NB4 (cell line): ENCODE results near the gene TADA3.

Experiments used
- DNase-seq: peaks from one replicate; pipeline ENCODE4 v3.0.0; 2010; ENCODE audit warnings: low read depth
- H3K4me3 ChIP-seq: one replicate; pipeline ENCODE4 v1.5.1; 2011; ENCODE audit warnings: mild to moderate bottlenecking, low read depth, low read length, moderate library complexity
- MYC ChIP-seq: IDR thresholded peaks from 2 replicates; pipeline ENCODE4 v1.6.1; 2011; ENCODE audit warnings: low read depth, low read length
- POLR2A ChIP-seq: IDR thresholded peaks from 2 replicates; pipeline ENCODE4 v1.6.1; 2011; ENCODE audit warnings: mild to moderate bottlenecking; ENCODE audit not compliant: insufficient read length; ENCODE audit errors: extremely low read depth
- TF ChIP-seq, protein P1 (sequence below): IDR thresholded peaks from 2 replicates; pipeline ENCODE4 v1.6.1; 2011; ENCODE audit warnings: low read depth, low read length
- TF ChIP-seq, protein P2 (sequence below): IDR thresholded peaks from one replicate; pipeline ENCODE4 v1.5.1; 2012; ENCODE audit warnings: low read depth, low read length

TADA3 gene

DNA sequence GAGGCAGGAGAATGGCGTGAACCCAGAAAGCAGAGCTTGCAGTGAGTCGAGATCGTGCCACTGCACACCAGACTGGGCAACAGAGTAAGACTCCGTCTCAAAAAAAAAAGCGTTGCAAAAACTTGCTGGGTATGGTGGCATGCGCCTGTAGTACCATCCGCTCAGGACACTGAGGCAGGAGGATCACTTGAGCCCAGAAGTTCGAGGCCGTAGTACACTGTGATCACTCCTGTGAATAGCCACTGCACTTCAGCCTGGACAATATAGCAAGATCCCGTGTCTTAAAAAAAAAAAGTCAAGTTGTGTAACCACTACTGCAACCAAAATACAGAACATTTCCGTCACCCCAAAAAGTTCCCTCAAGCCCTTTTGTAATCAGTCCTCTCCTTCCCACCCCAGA, 2.1 kb upstream of the TADA3 start:
- no peak overlapping the region for H3K4me3 ChIP-seq
- DNase-seq: no peak
- TF ChIP-seq, protein P1, sequence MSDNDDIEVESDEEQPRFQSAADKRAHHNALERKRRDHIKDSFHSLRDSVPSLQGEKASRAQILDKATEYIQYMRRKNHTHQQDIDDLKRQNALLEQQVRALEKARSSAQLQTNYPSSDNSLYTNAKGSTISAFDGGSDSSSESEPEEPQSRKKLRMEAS: no peak
- no peak for TF ChIP-seq POLR2A
- TF ChIP-seq, protein P2, sequence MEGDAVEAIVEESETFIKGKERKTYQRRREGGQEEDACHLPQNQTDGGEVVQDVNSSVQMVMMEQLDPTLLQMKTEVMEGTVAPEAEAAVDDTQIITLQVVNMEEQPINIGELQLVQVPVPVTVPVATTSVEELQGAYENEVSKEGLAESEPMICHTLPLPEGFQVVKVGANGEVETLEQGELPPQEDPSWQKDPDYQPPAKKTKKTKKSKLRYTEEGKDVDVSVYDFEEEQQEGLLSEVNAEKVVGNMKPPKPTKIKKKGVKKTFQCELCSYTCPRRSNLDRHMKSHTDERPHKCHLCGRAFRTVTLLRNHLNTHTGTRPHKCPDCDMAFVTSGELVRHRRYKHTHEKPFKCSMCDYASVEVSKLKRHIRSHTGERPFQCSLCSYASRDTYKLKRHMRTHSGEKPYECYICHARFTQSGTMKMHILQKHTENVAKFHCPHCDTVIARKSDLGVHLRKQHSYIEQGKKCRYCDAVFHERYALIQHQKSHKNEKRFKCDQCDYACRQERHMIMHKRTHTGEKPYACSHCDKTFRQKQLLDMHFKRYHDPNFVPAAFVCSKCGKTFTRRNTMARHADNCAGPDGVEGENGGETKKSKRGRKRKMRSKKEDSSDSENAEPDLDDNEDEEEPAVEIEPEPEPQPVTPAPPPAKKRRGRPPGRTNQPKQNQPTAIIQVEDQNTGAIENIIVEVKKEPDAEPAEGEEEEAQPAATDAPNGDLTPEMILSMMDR: no peak
- no peak for TF ChIP-seq MYC

DNA sequence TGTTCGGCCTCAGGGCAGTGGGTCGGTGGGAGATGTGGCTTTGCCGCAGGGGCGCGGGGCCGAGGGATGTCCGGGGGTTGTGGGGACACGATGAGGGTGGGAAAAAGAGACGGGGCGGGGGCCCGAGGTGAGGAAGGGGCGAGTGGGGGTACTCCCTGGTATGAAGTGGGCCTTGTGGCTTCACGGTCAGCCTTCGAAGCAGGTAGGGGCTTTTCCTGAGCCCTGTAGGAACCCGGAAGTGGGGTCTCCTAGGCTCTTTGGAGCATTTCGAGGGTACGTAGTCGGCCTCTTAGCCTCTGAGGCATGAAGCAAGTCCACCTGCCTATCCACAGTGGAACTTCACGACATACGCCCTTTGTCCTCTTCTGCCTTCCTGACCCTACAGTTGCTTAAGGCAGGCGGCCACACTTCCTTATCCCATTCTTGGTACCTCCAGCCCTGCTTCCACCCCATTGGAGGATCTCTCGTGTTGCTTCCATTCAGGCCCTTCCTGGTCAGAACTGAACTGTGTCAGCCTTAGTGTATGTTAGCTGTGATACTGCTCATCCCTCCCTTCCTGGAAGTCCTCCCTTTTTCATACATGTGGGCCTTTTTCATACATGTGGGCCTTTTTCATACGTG, 998 bp upstream of the TADA3 start:
- peak; percentile 61 for DNase-seq
- H3K4me3 ChIP-seq: peak overlapping the region; percentile 92
- TF ChIP-seq MYC (no peak), POLR2A (no peak)
- TF ChIP-seq, protein P1: no peak
- TF ChIP-seq, protein P2: no peak

DNA sequence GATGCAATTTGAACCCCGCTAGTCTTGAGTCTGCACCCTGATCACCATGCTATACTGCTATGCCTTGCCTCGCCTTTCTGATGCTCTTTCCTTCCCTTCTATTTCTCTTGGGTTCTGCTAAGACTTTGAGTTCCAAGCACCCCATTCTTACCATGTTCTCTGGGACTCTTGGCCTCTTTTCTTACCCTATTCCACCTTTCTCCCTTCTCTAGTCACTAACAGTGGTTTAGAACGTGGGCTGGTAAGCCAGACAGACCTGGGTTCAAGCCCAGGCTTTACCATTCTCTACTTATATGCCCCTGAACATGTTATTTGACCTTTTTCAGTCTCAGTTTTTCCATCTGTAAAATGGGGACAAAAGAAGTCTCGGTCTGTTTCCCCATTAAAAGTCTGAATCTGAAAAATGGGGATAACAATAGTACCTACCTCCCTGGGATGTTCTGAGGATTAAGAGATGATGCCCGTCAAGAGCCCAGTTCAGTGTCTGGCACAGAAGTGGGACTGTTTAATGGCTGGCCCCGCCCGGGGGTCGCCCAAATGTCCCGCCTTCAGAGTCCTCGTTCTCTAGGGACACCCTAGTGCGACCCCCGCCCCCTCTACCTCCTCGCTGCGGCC, 376 bp downstream of the TADA3 start:
- peak overlapping the region; percentile 92 for H3K4me3 ChIP-seq
- TF ChIP-seq MYC: no peak
- TF ChIP-seq POLR2A: peak; percentile 71
- TF ChIP-seq, protein P2: no peak
- TF ChIP-seq, protein P1: no peak; the same call in 1 of the 2 replicates
- DNase-seq: no peak

DNA sequence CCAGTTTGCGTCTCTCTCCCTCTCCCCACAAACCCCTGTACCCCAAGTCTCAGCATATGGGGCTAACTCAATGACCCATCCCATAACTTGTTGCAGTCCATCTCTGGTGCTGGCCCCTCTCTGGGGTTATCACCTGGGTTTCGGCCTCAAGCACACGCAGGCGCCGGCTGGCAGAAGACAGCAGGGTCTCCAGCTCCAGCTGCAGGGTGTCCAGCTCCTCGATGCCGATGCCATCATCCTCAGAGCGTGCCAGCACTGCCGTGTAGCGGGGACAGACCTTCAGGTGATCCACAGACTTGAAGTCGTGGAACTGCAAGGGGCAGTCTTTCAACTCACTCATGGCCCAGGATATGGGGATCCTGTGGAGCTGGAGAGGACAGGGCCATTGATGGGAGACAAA, 1.1 kb downstream of the TADA3 start:
- TF ChIP-seq, protein P1: no peak
- TF ChIP-seq POLR2A (no peak), MYC (no peak)
- TF ChIP-seq, protein P2: no peak
- DNase-seq: no peak
- H3K4me3 ChIP-seq: peak overlapping the region; percentile 92

DNA sequence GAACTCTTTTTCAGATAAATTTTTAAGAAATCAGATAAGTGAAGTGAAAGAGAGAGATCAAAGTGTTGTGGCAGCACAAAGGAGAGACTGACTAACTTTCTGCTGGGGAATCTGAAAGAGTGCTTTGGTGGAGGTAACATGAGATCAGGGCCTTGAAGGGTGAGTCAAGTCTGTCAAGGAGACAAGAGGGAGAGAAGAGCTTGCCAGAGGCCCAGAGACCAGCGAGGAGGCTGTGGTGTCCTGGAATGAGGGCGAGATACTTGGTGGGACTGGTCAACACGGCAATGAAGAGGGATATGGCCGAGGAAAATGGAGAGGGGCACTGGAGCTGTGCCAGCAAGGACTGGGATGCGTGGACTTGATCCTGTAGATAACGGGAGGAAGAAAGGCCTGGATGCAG, 4.6 kb downstream of the TADA3 start:
- no peak overlapping the region for H3K4me3 ChIP-seq
- DNase-seq: no peak
- TF ChIP-seq MYC: no peak

DNA sequence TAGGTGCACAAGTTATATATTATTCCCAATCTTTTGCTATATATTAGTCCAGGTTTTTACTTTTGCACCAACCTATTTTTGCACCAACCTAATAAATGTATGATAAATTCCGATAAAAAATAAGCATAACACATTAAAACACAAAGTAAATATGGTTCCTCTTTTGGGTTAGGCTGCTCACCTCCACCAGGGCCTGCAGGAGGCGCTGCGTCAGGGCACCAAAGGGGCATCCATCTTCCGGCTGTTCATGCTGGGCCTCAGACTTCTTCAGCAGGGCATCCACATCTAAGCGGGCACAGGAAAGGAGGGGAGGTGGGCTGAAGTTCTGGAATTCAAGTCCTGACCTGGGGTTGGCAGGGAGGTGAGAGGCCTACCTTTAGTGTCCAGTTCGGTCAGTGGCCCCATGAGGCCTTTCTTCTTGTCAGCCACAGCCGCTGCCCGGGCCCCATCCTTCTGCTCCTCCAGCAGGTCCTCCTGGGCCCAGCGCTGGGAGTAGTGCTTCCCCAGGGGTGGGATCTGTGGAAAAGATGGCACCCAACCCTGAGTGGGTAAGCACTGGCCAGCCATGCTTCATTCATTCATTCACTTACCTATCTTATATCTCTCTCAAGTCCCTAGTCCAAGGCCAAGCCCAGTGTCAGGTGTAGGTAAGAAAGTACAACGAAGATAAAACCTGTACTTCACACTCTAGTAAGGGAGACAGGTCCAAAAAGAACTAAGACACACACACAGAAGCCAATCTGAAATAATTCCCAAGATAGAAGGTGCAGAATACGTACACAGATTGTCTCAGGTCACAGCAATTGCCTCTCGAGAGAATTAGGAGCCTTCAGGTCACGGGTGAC, 5.2 kb downstream of the TADA3 start:
- no peak overlapping the region for H3K4me3 ChIP-seq
- peak; percentile 54 for DNase-seq
- TF ChIP-seq, protein P2: peak; percentile 76
- TF ChIP-seq MYC: no peak
